Body of pancreas (tissue), 4 donors: ENCODE measurements around the gene THY1. TPM values are rescaled to one million over a fixed set of nuclear protein-coding genes. Genes with fewer than 3 reads are reported as not detected.
"Not testable (repeated sequence)": the region's sequence is repeated elsewhere in the genome, so short reads cannot be mapped to it uniquely, and the experiment has no call there.

Experiments
- ATAC-seq: fragments of 150-250 bp; one replicate; pipeline ENCODE4 v1.9.1; 2016
- DNase-seq, 4 donors: peaks; one replicate each; pipeline ENCODE4 v3.0.0-alpha.2; 2019
- H3K27ac ChIP-seq, 4 donors: fragments of 200-600 bp; sonication (generic); 1 replicate in 3 of 4; 2 replicates in 1 of 4; pipeline versions ENCODE4 v1.5.1 to v1.6.1; 2016 to 2019; ENCODE audit warnings: mild to moderate bottlenecking in 1 of 4, mixed read lengths in 1 of 4, moderate library complexity in 1 of 4
- H3K27me3 ChIP-seq, 2 donors: fragments of 200-600 bp; sonication (generic); one replicate each; pipeline ENCODE4 v1.6.0; 2016; ENCODE audit warnings: mild to moderate bottlenecking in 1 of 2
- H3K36me3 ChIP-seq, 2 donors: fragments of 200-600 bp; sonication (generic); replicated peaks in 1 of 2; 2 replicates each; pipeline ENCODE4 v1.5.1; 2016; ENCODE audit warnings: low read depth in 2 of 2; ENCODE audit not compliant: insufficient read depth in 1 of 2
- H3K4me1 ChIP-seq: fragments of 200-600 bp; sonication (generic); one replicate; pipeline ENCODE4 v1.6.0; 2016
- H3K4me3 ChIP-seq, 2 donors: fragments of 200-600 bp; sonication (generic); 1 replicate in 1 of 2; 2 replicates in 1 of 2; pipeline ENCODE4 v1.5.1; 2016 to 2019
- H3K9me3 ChIP-seq, 3 donors: fragments of 200-600 bp; sonication (generic); 1 replicate in 2 of 3; 2 replicates in 1 of 3; pipeline ENCODE4 v1.5.1; 2016
- CTCF ChIP-seq, 7 experiments: fragments of 450-650 bp in 4 of 7; fragments of 200-600 bp in 3 of 7; sonication (generic) in 3 of 7; IDR thresholded peaks; one replicate each; pipeline ENCODE4 v1.5.1; 2016 to 2019; ENCODE audit warnings: antibody characterized with exemption in 7 of 7
- POLR2A ChIP-seq, 3 donors: fragments of 450-650 bp; IDR thresholded peaks; one replicate each; pipeline ENCODE4 v1.6.1; 2016; ENCODE audit warnings: antibody characterized with exemption in 3 of 3, mild to moderate bottlenecking in 2 of 3
- WGBS, 2 donors: methylation state at CpG; one replicate each; pipeline ENCODE4 v1.1.5; 2017; 5-methylcytosine and 5-hydroxymethylcytosine counted together
- intact Hi-C: fragments of 100-400 bp; cut with DNase I; formaldehyde crosslinking; loops from one replicate; pipeline ENCODE4 v1.15.1; 2023
- total RNA-seq, 2 donors: library from RNA; depleted of rRNA; stranded (reverse); fragments of >200 nt; gene quantifications; one replicate each; pipeline ENCODE4 v1.1.0, GENCODE V29; 2016

Gene THY1
- total RNA-seq, 2 donors from 2014 or later = 6.9 to 9.9 TPM

- ATAC-seq (no peak), DNase-seq (no peak)
- no peaks in the 10 kb centered on the region for H3K9me3 ChIP-seq
- no peaks in the 10 kb centered on the region for H3K4me1 ChIP-seq
- H3K27me3 ChIP-seq = no peaks in the 10 kb centered on the region
- intact Hi-C loops = no loop called here
- no peak overlapping the region for H3K4me3 ChIP-seq
- TF ChIP-seq CTCF (IDR thresholded peaks at IDR 0.05) (no peak), POLR2A (IDR thresholded peaks at IDR 0.05) (no peak)
- 82 to 84% methylated on average over 8 of the region's 8 CpGs for WGBS, 2 donors
- no peaks in the 10 kb centered on the region for H3K36me3 ChIP-seq
- H3K27ac ChIP-seq = no peak overlapping the region
These were observed 36.5 kb upstream of the THY1 start for GRCh38 chr11:119459293-119459976.

- H3K27ac ChIP-seq, intact Hi-C loops, DNase-seq, H3K4me1 ChIP-seq, H3K9me3 ChIP-seq, H3K27me3 ChIP-seq, H3K36me3 ChIP-seq, H3K4me3 ChIP-seq, ATAC-seq: not testable (repeated sequence)
- WGBS, 2 donors = 79 to 80% methylated on average over 6 of the region's 6 CpGs
These were observed 32.7 kb upstream of the THY1 start for GRCh38 chr11:119455708-119456107.

GRCh38 chr11:119455241-119455640, 32.3 kb upstream of the THY1 start:
- H3K4me1 ChIP-seq, intact Hi-C loops, H3K36me3 ChIP-seq, H3K4me3 ChIP-seq, H3K9me3 ChIP-seq, H3K27ac ChIP-seq, ATAC-seq, DNase-seq, H3K27me3 ChIP-seq: not testable (repeated sequence)
- 62 to 79% methylated on average over 4 of the region's 4 CpGs for WGBS, 2 donors

GRCh38 chr11:119453881-119454280, 30.9 kb upstream of the THY1 start:
- Histone ChIP-seq H3K27me3 (no peaks in the 10 kb centered on the region), H3K27ac (no peak overlapping the region), H3K4me3 (no peak overlapping the region), H3K9me3 (no peaks in the 10 kb centered on the region), H3K4me1 (no peaks in the 10 kb centered on the region), H3K36me3 (no peaks in the 10 kb centered on the region)
- ATAC-seq (no peak), DNase-seq (no peak)
- 75 to 91% methylated on average over 1 of the region's 1 CpG for WGBS, 2 donors
- TF ChIP-seq CTCF (IDR thresholded peaks at IDR 0.05) (no peak), POLR2A (IDR thresholded peaks at IDR 0.05) (no peak)
- intact Hi-C loops = no loop called here

GRCh38 chr11:119450590-119451326, 27.8 kb upstream of the THY1 start:
- no peak for ATAC-seq
- Histone ChIP-seq H3K27ac (no peak overlapping the region), H3K4me1 (no peaks in the 10 kb centered on the region), H3K27me3 (no peaks in the 10 kb centered on the region), H3K36me3 (no peaks in the 10 kb centered on the region), H3K9me3 (no peaks in the 10 kb centered on the region), H3K4me3 (no peak overlapping the region)
- TF ChIP-seq CTCF (IDR thresholded peaks at IDR 0.05) (no peak), POLR2A (IDR thresholded peaks at IDR 0.05) (no peak)
- no peak for DNase-seq
- intact Hi-C loops = no loop called here
- WGBS, 2 donors = 80 to 84% methylated on average over 6 of the region's 6 CpGs
